HepG2 (cell line): Measurements from ENCODE around the gene CTNND1. TPM values are rescaled to one million over a fixed set of nuclear protein-coding genes. Genes with fewer than 3 reads are reported as not detected.
A peak's percentile ranks its signal among the peaks of the same experiment; 100 is the strongest.

ENCODE experiments used
- ARID2 ChIP-seq: sonication (generic); formaldehyde crosslinking; IDR thresholded peaks from 2 replicates; pipeline ENCODE4 v1.8.1; 2022; ENCODE audit warnings: mild to moderate bottlenecking, missing genetic modification reagents, borderline replicate concordance
- CHD2 ChIP-seq: IDR thresholded peaks from 2 replicates; pipeline ENCODE4 v1.6.1; 2011; ENCODE audit warnings: low read depth, low read length, improper control_type of control experiment
- GATAD1 ChIP-seq: IDR thresholded peaks from 2 replicates; pipeline ENCODE4 v1.6.1; 2016; ENCODE audit warnings: missing genetic modification reagents, missing compliant biosample characterization
- HDAC1 ChIP-seq: sonication (generic); formaldehyde crosslinking; IDR thresholded peaks from 2 replicates; pipeline ENCODE4 v1.5.1; 2020; ENCODE audit warnings: mild to moderate bottlenecking, missing genetic modification reagents
- MAFG ChIP-seq: sonication (generic); formaldehyde crosslinking; IDR thresholded peaks from 2 replicates; pipeline ENCODE4 v1.5.1; 2020; ENCODE audit warnings: mild to moderate bottlenecking, missing genetic modification reagents
- MEIS1 ChIP-seq: sonication (generic); formaldehyde crosslinking; IDR thresholded peaks from 2 replicates; pipeline ENCODE4 v1.9.0; 2021; ENCODE audit warnings: mild to moderate bottlenecking, missing genetic modification reagents, moderate library complexity, borderline replicate concordance
- MIER3 ChIP-seq: IDR thresholded peaks from 2 replicates; pipeline ENCODE4 v1.6.1; 2016; ENCODE audit warnings: missing compliant biosample characterization, borderline replicate concordance
- MXD3 ChIP-seq: IDR thresholded peaks from 2 replicates; pipeline ENCODE4 v1.6.1; 2016; ENCODE audit warnings: mild to moderate bottlenecking, missing biosample characterization, missing genetic modification reagents
- NFKBIZ ChIP-seq: IDR thresholded peaks from 2 replicates; pipeline ENCODE4 v1.6.1; 2018; ENCODE audit warnings: missing genetic modification reagents, missing compliant biosample characterization
- NFYB ChIP-seq: sonication (generic); formaldehyde crosslinking; IDR thresholded peaks from 2 replicates; pipeline ENCODE4 v1.4.0; 2020; ENCODE audit warnings: missing genetic modification reagents
- RAD51 ChIP-seq: fragments of 450-650 bp; IDR thresholded peaks from 2 replicates; pipeline ENCODE4 v1.6.1; 2016; ENCODE audit warnings: borderline replicate concordance
- RBAK ChIP-seq: sonication (generic); formaldehyde crosslinking; IDR thresholded peaks from 2 replicates; pipeline ENCODE4 v1.5.1; 2020; ENCODE audit warnings: mild to moderate bottlenecking, missing genetic modification reagents
- RXRA ChIP-seq: sonication (generic); formaldehyde crosslinking; IDR thresholded peaks from 2 replicates; pipeline ENCODE4 v1.5.1; 2020; ENCODE audit warnings: missing genetic modification reagents
- SATB2 ChIP-seq: sonication (generic); formaldehyde crosslinking; IDR thresholded peaks from 2 replicates; pipeline ENCODE4 v1.5.0; 2020; ENCODE audit warnings: missing genetic modification reagents
- SRSF4 ChIP-seq: fragments of 200-400 bp; formaldehyde crosslinking; IDR thresholded peaks from one replicate; pipeline ENCODE4 v1.6.1; 2018; ENCODE audit warnings: mild to moderate bottlenecking, low read depth, low read length, moderate library complexity; ENCODE audit not compliant: poor library complexity, severe bottlenecking
- SSRP1 ChIP-seq: IDR thresholded peaks from 2 replicates; pipeline ENCODE4 v1.6.1; 2016; ENCODE audit warnings: control low read depth
- TMF1 ChIP-seq: sonication (generic); formaldehyde crosslinking; IDR thresholded peaks from 2 replicates; pipeline ENCODE4 v1.8.1; 2022; ENCODE audit warnings: low read depth, missing genetic modification reagents
- ZBTB3 ChIP-seq: sonication (generic); formaldehyde crosslinking; IDR thresholded peaks from 2 replicates; pipeline ENCODE4 v1.4.0; 2020; ENCODE audit warnings: low read depth, mild to moderate bottlenecking, moderate library complexity, missing genetic modification reagents, borderline replicate concordance
- ZFP36 ChIP-seq: fragments of 150-350 bp; IDR thresholded peaks from 2 replicates; pipeline ENCODE4 v1.6.1; 2018; ENCODE audit warnings: borderline replicate concordance, low read length, low read depth; ENCODE audit not compliant: partially characterized antibody
- ZNF10 ChIP-seq: sonication (generic); formaldehyde crosslinking; IDR thresholded peaks from 2 replicates; pipeline ENCODE4 v1.4.0; 2020; ENCODE audit warnings: mild to moderate bottlenecking, low read depth, missing genetic modification reagents, borderline replicate concordance
- ZNF180 ChIP-seq: sonication (generic); formaldehyde crosslinking; IDR thresholded peaks from 2 replicates; pipeline ENCODE4 v1.4.0; 2020; ENCODE audit warnings: low read depth, missing genetic modification reagents, borderline replicate concordance
- ZNF253 ChIP-seq: sonication (generic); formaldehyde crosslinking; IDR thresholded peaks from 2 replicates; pipeline ENCODE4 v1.8.0; 2022; ENCODE audit warnings: mild to moderate bottlenecking, missing genetic modification reagents, borderline replicate concordance
- ZNF383 ChIP-seq: sonication (generic); formaldehyde crosslinking; IDR thresholded peaks from 2 replicates; pipeline ENCODE4 v1.4.0; 2020; ENCODE audit warnings: missing genetic modification reagents, mild to moderate bottlenecking, borderline replicate concordance
- ZNF530 ChIP-seq: sonication (generic); formaldehyde crosslinking; IDR thresholded peaks from 2 replicates; pipeline ENCODE4 v1.5.0; 2020; ENCODE audit warnings: low read depth, mild to moderate bottlenecking, missing genetic modification reagents
- ZNF576 ChIP-seq: sonication (generic); formaldehyde crosslinking; IDR thresholded peaks from 2 replicates; pipeline ENCODE4 v1.4.0; 2020; ENCODE audit warnings: mild to moderate bottlenecking, missing genetic modification reagents
- polyA plus RNA-seq, 8 experiments: library from polyadenylated mRNA; depleted of rRNA in 3 of 8; stranded (reverse) in 7 of 8; unstranded in 1 of 8; fragments of >200 nt; fragmentation: Illumina TruSeq in 4 of 8; extraction: Trizol in 4 of 8; gene quantifications; 2 replicates each; pipeline versions ENCODE4 v1.2.1 to v1.2.3, GENCODE V29; 2011 to 2016; ENCODE audit warnings: low read depth in 4 of 8, missing spikeins in 1 of 8, mixed read lengths in 1 of 8; ENCODE audit not compliant: insufficient read depth in 1 of 8
- total RNA-seq, 5 experiments: library from RNA; depleted of rRNA; stranded (reverse); fragments of >200 nt; fragmentation: Illumina TruSeq; extraction: Trizol; gene quantifications; 2 replicates each; pipeline ENCODE4 v1.2.3, GENCODE V29; 2016; ENCODE audit warnings: low read depth in 1 of 5
- TF ChIP-seq, protein P1 (sequence below): sonication (generic); formaldehyde crosslinking; IDR thresholded peaks from 2 replicates; pipeline ENCODE4 v1.5.1; 2020; ENCODE audit warnings: mild to moderate bottlenecking, moderate library complexity, missing genetic modification reagents
- TF ChIP-seq, protein P2 (sequence below): fragments of 450-650 bp; IDR thresholded peaks from 2 replicates; pipeline ENCODE4 v1.6.1; 2017; ENCODE audit warnings: mild to moderate bottlenecking

CTNND1 gene
- total and polyA plus RNA-seq, 2 of the 13 experiments (the other 11 are each of a cell fraction or from before 2014, with no cell fraction given) = 117 to 128 TPM

GRCh38 chr11:57800444-57801182 is 39.0 kb downstream of the CTNND1 start (continued):
- TF ChIP-seq MEIS1 (CRISPR knock-in tag) (no peak), CHD2 (no peak), SRSF4 (no peak), GATAD1 (CRISPR knock-in tag) (peak; percentile 46; the same call in 1 of the 2 replicates), NFKBIZ (CRISPR knock-in tag) (no peak), HDAC1 (peak; percentile 65), ARID2 (CRISPR knock-in tag) (no peak), SSRP1 (peak; percentile 80; the same call in 1 of the 2 replicates), ZBTB3 (no peak), ZNF576 (CRISPR knock-in tag) (no peak), MAFG (no peak), RAD51 (no peak), MIER3 (peak; percentile 70; the same call in 1 of the 2 replicates), ZNF10 (CRISPR knock-in tag) (no peak), SATB2 (CRISPR knock-in tag) (no peak), NFYB (CRISPR knock-in tag) (no peak), ZFP36 (no peak), RBAK (CRISPR knock-in tag) (no peak), ZNF253 (CRISPR knock-in tag) (no peak), ZNF530 (no peak), TMF1 (CRISPR knock-in tag) (no peak), MXD3 (no peak), ZNF383 (no peak), ZNF180 (CRISPR knock-in tag) (no peak), RXRA (no peak; the same call in 1 of the 2 replicates)
- TF ChIP-seq, protein P1, sequence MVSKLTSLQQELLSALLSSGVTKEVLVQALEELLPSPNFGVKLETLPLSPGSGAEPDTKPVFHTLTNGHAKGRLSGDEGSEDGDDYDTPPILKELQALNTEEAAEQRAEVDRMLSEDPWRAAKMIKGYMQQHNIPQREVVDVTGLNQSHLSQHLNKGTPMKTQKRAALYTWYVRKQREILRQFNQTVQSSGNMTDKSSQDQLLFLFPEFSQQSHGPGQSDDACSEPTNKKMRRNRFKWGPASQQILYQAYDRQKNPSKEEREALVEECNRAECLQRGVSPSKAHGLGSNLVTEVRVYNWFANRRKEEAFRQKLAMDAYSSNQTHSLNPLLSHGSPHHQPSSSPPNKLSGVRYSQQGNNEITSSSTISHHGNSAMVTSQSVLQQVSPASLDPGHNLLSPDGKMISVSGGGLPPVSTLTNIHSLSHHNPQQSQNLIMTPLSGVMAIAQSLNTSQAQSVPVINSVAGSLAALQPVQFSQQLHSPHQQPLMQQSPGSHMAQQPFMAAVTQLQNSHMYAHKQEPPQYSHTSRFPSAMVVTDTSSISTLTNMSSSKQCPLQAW = peak; percentile 30; the same call in 1 of the 2 replicates
- TF ChIP-seq, protein P2, sequence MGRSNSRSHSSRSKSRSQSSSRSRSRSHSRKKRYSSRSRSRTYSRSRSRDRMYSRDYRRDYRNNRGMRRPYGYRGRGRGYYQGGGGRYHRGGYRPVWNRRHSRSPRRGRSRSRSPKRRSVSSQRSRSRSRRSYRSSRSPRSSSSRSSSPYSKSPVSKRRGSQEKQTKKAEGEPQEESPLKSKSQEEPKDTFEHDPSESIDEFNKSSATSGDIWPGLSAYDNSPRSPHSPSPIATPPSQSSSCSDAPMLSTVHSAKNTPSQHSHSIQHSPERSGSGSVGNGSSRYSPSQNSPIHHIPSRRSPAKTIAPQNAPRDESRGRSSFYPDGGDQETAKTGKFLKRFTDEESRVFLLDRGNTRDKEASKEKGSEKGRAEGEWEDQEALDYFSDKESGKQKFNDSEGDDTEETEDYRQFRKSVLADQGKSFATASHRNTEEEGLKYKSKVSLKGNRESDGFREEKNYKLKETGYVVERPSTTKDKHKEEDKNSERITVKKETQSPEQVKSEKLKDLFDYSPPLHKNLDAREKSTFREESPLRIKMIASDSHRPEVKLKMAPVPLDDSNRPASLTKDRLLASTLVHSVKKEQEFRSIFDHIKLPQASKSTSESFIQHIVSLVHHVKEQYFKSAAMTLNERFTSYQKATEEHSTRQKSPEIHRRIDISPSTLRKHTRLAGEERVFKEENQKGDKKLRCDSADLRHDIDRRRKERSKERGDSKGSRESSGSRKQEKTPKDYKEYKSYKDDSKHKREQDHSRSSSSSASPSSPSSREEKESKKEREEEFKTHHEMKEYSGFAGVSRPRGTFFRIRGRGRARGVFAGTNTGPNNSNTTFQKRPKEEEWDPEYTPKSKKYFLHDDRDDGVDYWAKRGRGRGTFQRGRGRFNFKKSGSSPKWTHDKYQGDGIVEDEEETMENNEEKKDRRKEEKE = no peak
